Measurements from ENCODE around the gene SCN3B. TPM values are rescaled to one million over a fixed set of nuclear protein-coding genes. Genes with fewer than 3 reads are reported as not detected.
A peak's percentile ranks its signal among the peaks of the same experiment; 100 is the strongest.

The SCN3B gene, protein sequence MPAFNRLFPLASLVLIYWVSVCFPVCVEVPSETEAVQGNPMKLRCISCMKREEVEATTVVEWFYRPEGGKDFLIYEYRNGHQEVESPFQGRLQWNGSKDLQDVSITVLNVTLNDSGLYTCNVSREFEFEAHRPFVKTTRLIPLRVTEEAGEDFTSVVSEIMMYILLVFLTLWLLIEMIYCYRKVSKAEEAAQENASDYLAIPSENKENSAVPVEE
- not detected for total RNA-seq

DNA sequence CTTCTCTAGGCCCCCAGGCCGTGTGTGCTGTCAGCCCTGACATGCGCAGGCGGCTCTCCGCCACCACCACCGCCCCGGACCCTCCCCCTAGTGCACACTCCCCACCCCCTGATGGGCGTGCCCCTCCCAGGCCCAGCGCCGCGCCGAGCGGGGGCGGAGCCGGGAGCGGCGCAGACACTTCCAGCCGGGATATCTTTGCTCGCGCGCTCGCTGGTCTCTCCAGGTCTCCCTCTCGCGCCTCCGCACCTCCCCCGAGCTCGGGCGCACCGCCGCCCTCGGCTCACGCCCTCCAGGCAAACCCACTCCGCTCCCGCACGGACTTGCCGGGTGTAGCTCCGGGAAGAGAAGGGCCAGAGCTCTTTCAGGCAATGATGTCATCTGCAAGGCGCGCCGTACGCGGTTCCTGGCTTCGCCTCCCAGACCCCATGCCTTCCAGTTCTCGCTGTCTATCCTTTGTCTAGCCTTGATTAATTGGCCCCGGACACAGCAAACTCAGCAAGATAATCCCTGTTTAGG, at the start of gene SCN3B:
SCN3B (minus strand) TSS at position 59 of the 516 bp plus-strand sequence. CDS start 823 bp downstream, outside the sequence.
- Mint-ChIP-seq H3K36me3 (ENCODE audit: low read depth) (no peaks in the 10 kb centered on the region), H3K4me3 (peak within 1 kb of the TSS; percentile 52), H3K4me1 (peaks cover 11% of the 10 kb centered on the region), H3K27ac (no peak within 1 kb of the TSS), H3K27me3 (peaks cover 42% of the 10 kb centered on the region), H3K9me3 (ENCODE audit: low read depth) (peaks cover 2% of the 10 kb centered on the region)
- intact Hi-C loops (cut with DNase I, micrococcal nuclease) = loop anchor here in 1 of 2 experiments (2.0 kb wide), 1 partner anchor 26 kb away; no protein-coding TSS in a partner anchor
- ATAC-seq = peak; percentile 80
- ChIA-PET CTCF (interaction anchor here (1.1 to 1.5 kb wide), 5 partner anchors 11 to 57 kb away, joined by 3 to 8 read pairs (median 4); no protein-coding TSS in a partner anchor), POLR2A (no interaction called here)
- DNase-seq = peak; percentile 41

DNA sequence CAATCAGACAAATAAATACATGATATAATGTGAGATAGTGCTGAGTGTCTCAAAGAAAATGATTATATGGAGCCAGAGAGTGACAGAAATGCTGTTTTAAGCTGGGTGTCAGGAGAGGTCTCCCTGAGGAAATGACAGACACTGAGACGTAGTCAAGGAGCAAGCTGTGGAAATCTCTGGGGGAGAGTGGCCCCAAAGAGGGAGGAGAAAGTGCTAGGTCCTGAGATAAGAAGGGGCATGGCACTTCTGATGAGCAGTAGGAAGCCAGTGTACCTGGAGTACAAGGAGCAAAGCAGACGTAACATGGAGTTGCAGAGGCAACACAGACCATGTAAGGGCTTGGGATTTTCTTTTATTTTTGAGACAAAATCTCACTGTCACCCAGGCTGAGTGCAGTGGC, 48.3 kb upstream of the SCN3B start:
- DNase-seq = no peak
- peaks cover 14% of the 10 kb centered on the region for H3K27me3 Mint-ChIP-seq
- no peak overlapping the region for H3K27ac Mint-ChIP-seq
- H3K4me1 Mint-ChIP-seq = no peaks in the 10 kb centered on the region
- intact Hi-C loops (cut with DNase I, micrococcal nuclease) = no loop called here
- no peaks in the 10 kb centered on the region for H3K9me3 Mint-ChIP-seq (ENCODE audit: low read depth)
- no peak for ATAC-seq
- H3K36me3 Mint-ChIP-seq (ENCODE audit: low read depth) = no peaks in the 10 kb centered on the region
- no peak overlapping the region for H3K4me3 Mint-ChIP-seq
- CTCF ChIA-PET = interaction anchor here (0.7 to 0.8 kb wide), 2 partner anchors 9 to 1329 kb away, joined by 3 read pairs; no protein-coding TSS in a partner anchor
- POLR2A ChIA-PET = no interaction called here

DNA sequence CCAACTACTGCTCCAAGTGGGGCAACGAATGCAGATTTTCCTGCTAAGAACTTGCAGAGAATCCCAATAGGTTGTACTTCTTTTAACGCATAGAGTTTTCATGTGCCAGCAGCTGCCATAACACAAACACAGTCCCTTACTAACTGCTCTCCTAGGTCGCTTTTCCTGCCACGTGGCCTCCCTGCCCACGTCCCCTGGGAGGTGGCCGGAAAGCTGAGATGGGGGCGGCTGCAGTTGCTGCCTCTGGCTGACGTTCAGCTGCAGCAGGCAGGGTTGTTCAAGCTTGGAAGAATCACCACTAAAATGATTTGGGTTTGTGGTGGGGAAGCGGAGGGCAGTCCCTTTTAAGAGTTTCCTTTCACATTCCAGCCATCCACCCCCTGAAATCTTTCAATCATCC, 47.7 kb upstream of the SCN3B start:
- no peaks in the 10 kb centered on the region for H3K4me1 Mint-ChIP-seq
- DNase-seq (no peak), ATAC-seq (no peak)
- no peak overlapping the region for H3K27ac Mint-ChIP-seq
- no peak overlapping the region for H3K4me3 Mint-ChIP-seq
- CTCF ChIA-PET = interaction anchor here (0.6 to 0.7 kb wide), 2 partner anchors 9 to 1328 kb away, joined by 3 read pairs; no protein-coding TSS in a partner anchor
- peaks cover 14% of the 10 kb centered on the region for H3K27me3 Mint-ChIP-seq
- no peaks in the 10 kb centered on the region for H3K9me3 Mint-ChIP-seq (ENCODE audit: low read depth)
- POLR2A ChIA-PET = no interaction called here
- intact Hi-C loops (cut with DNase I, micrococcal nuclease) = no loop called here
- H3K36me3 Mint-ChIP-seq (ENCODE audit: low read depth) = no peaks in the 10 kb centered on the region

DNA sequence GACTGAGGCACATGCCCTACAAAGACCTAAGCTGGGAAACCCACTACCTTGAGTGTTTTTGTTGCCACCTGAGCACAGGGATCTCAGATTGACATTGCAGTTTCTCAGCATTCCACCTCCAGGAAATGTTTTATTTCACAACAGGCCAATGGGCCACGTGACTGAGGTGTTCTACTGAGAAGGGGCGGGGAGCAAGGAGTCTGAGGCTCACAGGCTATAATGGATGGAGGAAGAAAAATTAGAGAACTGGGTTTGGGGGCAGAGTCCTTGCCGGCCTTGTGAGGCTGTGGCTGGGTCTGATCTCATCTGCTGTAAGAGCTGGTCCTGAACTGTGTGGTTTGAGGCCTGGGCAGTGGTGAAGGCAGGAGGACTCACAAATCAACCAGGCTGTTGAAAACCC, 46.3 kb upstream of the SCN3B start:
- CTCF ChIA-PET = interaction anchor here (1.4 to 4.8 kb wide), 2 partner anchors 10 kb away, joined by 3 to 22 read pairs; no protein-coding TSS in a partner anchor
- Mint-ChIP-seq H3K9me3 (ENCODE audit: low read depth) (no peaks in the 10 kb centered on the region), H3K27me3 (peaks cover 15% of the 10 kb centered on the region), H3K27ac (no peak overlapping the region), H3K36me3 (ENCODE audit: low read depth) (no peaks in the 10 kb centered on the region), H3K4me3 (no peak overlapping the region), H3K4me1 (no peaks in the 10 kb centered on the region)
- intact Hi-C loops (cut with DNase I, micrococcal nuclease) = no loop called here
- no peak for DNase-seq
- POLR2A ChIA-PET = no interaction called here
- no peak for ATAC-seq

DNA sequence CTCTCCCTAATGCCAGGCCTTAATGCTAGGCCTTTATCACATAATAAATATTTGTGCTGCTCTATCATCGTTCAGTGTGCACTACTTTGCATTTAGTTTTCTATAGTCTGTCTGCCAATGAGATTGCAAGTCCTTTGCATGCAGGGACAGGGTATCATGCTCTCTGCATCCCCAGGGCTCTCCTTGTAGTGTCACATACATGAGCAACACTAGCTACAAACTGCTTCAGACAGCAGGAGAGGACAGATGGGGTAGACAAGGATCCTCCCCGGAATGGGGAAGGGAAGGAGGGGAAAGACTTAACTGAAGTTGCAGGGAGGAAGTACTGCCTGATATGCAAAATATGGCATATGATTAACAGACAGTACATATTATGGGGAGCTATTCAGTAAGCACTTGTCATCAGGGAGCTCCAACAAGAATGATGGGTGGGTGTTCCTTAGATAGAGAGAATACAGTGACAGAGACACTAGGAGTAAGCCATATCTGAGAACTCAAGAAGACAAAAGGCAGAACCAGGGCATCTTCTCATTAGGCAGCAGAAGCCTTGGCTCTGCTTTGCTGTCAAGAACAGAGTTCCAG, 44.2 kb upstream of the SCN3B start:
- POLR2A ChIA-PET = no interaction called here
- Mint-ChIP-seq H3K27ac (no peak overlapping the region), H3K4me3 (no peak overlapping the region), H3K9me3 (ENCODE audit: low read depth) (no peaks in the 10 kb centered on the region), H3K4me1 (no peaks in the 10 kb centered on the region), H3K36me3 (ENCODE audit: low read depth) (no peaks in the 10 kb centered on the region), H3K27me3 (peaks cover 23% of the 10 kb centered on the region)
- intact Hi-C loops (cut with DNase I, micrococcal nuclease) = no loop called here
- ATAC-seq (no peak), DNase-seq (no peak)
- CTCF ChIA-PET = interaction anchor here (1.3 to 4.8 kb wide), 4 partner anchors 9 to 58 kb away, joined by 3 to 22 read pairs (median 8); no protein-coding TSS in a partner anchor

DNA sequence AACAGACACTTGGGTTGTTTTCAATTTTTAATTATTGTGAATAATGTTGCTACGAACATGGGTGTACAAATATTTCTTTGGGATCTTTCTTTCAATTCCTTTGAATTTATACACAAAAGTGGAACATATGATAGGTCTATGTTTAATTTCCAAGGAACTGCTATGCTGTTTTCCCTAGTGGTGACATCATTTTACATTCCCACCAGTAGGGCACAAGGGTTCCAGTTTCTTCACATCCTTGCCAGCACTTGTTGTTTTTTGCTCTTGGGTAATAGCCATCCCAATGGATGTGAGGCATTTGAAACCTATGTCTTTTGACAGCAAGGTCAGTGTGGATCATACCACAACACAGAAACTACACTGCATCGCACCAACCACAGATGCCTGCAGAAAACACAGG, 41.8 kb upstream of the SCN3B start:
- Mint-ChIP-seq H3K27ac (no peak overlapping the region), H3K4me1 (no peaks in the 10 kb centered on the region), H3K27me3 (peaks cover 22% of the 10 kb centered on the region), H3K36me3 (ENCODE audit: low read depth) (no peaks in the 10 kb centered on the region), H3K9me3 (ENCODE audit: low read depth) (no peaks in the 10 kb centered on the region), H3K4me3 (no peak overlapping the region)
- DNase-seq (no peak), ATAC-seq (no peak)
- POLR2A ChIA-PET = no interaction called here
- CTCF ChIA-PET = interaction anchor here (4.8 kb wide), 1 partner anchor 15 kb away, joined by 22 read pairs; no protein-coding TSS in a partner anchor
- intact Hi-C loops (cut with DNase I, micrococcal nuclease) = no loop called here

DNA sequence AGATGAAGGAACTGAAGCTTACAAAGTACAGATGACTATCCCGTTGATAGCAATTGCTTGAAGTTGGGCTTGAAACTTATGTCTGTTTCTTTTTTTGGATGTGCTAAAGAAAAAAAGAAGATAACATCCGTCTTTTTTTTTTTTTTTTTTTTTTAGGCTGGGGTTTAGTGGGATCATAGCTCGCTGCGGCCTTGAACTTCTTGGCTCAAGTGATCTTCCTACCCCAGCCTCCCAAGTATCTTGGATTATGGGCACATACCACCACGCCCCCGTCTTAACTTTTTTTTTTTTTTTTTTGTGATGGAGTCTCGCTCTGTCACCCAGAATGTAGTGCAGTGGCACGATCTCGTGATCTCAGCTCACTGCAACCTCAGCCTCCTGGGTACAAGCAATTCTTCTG, 40.8 kb upstream of the SCN3B start:
- no peak for ATAC-seq
- Mint-ChIP-seq H3K36me3 (ENCODE audit: low read depth) (no peaks in the 10 kb centered on the region), H3K27ac (no peak overlapping the region), H3K4me1 (peaks cover 3% of the 10 kb centered on the region), H3K9me3 (ENCODE audit: low read depth) (no peaks in the 10 kb centered on the region), H3K4me3 (no peak overlapping the region), H3K27me3 (peaks cover 24% of the 10 kb centered on the region)
- ChIA-PET POLR2A (interaction anchor here (0.6 kb wide), 1 partner anchor 14 kb away, joined by 5 read pairs; no protein-coding TSS in a partner anchor), CTCF (interaction anchor here (1.4 to 2.0 kb wide), 2 partner anchors 12 to 16 kb away, joined by 5 to 8 read pairs; no protein-coding TSS in a partner anchor)
- no peak for DNase-seq
- intact Hi-C loops (cut with DNase I, micrococcal nuclease) = no loop called here

DNA sequence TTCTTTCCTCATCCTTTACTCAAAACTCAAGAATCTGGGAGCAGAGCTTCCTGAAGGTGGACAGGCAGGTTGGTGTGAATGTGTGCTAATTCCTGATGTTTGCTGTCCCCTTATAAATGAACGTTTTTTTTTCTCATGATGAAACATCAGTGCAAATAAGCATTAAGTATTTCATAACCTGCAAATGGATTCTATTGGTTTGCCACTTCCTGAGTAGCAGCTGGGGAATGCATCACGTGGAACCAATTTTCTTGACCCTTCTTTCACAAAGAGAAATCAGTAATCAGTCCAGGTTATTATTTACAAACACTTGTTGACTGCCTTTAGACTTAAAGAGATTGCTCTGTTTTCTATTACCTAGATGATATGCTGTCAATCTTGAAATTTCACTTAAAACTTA, 40.1 kb upstream of the SCN3B start:
- Mint-ChIP-seq H3K27ac (no peak overlapping the region), H3K36me3 (ENCODE audit: low read depth) (no peaks in the 10 kb centered on the region), H3K9me3 (ENCODE audit: low read depth) (no peaks in the 10 kb centered on the region), H3K4me1 (peaks cover 3% of the 10 kb centered on the region), H3K4me3 (no peak overlapping the region), H3K27me3 (peaks cover 24% of the 10 kb centered on the region)
- no peak for DNase-seq
- CTCF ChIA-PET = interaction anchor here (1.4 to 2.0 kb wide), 2 partner anchors 13 to 17 kb away, joined by 5 to 8 read pairs; no protein-coding TSS in a partner anchor
- no peak for ATAC-seq
- POLR2A ChIA-PET = no interaction called here
- intact Hi-C loops (cut with DNase I, micrococcal nuclease) = no loop called here

DNA sequence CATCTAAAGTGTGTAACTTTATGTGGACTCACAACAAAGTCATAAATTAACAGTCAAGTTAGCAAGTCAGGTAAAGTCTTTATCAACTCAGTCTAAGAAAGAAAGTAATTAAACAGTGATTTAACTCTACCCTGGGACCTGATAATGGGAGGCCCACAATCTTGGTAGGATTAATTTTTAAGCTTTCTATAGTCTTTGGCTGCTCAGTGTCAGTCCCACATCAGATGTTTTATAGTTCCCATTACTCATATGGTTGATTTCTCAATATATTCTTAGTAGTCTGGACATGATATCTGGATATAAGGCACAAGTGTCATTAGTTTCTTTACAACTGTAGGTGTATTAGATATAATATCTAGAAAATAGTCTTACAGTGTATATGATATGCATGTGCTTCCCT, 38.5 kb upstream of the SCN3B start:
- no peak for DNase-seq
- intact Hi-C loops (cut with DNase I, micrococcal nuclease) = no loop called here
- H3K27me3 Mint-ChIP-seq = peaks cover 24% of the 10 kb centered on the region
- CTCF ChIA-PET = interaction anchor here (0.6 to 1.4 kb wide), 2 partner anchors 14 to 22 kb away, joined by 3 to 7 read pairs; no protein-coding TSS in a partner anchor
- no peak for ATAC-seq
- no peak overlapping the region for H3K4me3 Mint-ChIP-seq
- H3K9me3 Mint-ChIP-seq (ENCODE audit: low read depth) = no peaks in the 10 kb centered on the region
- no peaks in the 10 kb centered on the region for H3K36me3 Mint-ChIP-seq (ENCODE audit: low read depth)
- H3K4me1 Mint-ChIP-seq = peaks cover 3% of the 10 kb centered on the region
- POLR2A ChIA-PET = no interaction called here
- H3K27ac Mint-ChIP-seq = no peak overlapping the region

DNA sequence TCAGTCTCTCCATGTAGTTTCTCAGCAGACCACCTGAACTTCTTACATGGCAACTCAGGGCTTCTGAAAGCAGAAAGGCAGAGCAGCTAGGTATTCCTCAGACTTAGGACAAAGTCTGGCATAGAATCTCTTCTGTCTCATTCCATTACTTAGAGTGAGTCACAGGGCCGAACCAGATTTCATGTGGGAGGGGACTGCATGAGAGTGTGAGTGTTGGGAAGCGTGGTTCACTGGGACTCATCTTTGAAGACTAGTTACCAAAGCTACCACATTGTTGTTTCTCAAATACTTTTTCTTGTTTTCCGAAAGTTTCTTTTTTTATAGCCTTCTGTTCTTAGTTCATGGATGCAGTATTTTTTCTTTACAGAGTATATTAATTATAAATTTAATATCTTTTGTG, 36.1 kb upstream of the SCN3B start:
- CTCF ChIA-PET = interaction anchor here (0.8 to 1.5 kb wide), 6 partner anchors 10 to 22 kb away, joined by 3 to 5 read pairs (median 3); no protein-coding TSS in a partner anchor
- Mint-ChIP-seq H3K4me3 (no peak overlapping the region), H3K4me1 (peaks cover 3% of the 10 kb centered on the region), H3K27ac (no peak overlapping the region), H3K9me3 (ENCODE audit: low read depth) (no peaks in the 10 kb centered on the region), H3K27me3 (peaks cover 20% of the 10 kb centered on the region), H3K36me3 (ENCODE audit: low read depth) (no peaks in the 10 kb centered on the region)
- POLR2A ChIA-PET = no interaction called here
- ATAC-seq (peak; percentile 84), DNase-seq (peak; percentile 48)
- intact Hi-C loops (cut with DNase I, micrococcal nuclease) = no loop called here

DNA sequence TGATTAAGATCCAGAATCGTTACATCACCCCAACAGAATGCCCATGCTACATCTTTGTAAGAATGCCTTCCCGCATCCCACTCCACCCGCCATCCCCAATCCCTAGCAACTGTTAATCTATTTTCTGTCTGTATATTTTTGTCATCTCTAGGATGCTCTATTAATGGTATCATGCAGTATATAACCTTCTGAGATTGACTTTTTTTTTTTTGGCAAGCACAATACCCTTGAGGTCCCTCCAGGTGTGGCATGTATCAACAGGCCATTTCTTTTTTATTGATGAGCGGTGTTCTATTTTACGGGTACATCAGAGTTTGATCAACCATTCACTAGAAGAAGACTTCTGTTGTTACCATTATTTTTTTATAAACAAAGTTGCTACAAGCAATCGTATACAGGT, 30.2 kb upstream of the SCN3B start:
- intact Hi-C loops (cut with DNase I, micrococcal nuclease) = no loop called here
- Mint-ChIP-seq H3K4me3 (no peak overlapping the region), H3K4me1 (peaks cover 17% of the 10 kb centered on the region), H3K36me3 (ENCODE audit: low read depth) (no peaks in the 10 kb centered on the region), H3K9me3 (ENCODE audit: low read depth) (no peaks in the 10 kb centered on the region), H3K27me3 (peaks cover 5% of the 10 kb centered on the region), H3K27ac (no peak overlapping the region)
- DNase-seq = no peak
- ChIA-PET POLR2A (no interaction called here), CTCF (no interaction called here)
- ATAC-seq = no peak

Data from activated CD4-positive, alpha-beta T cell treated with anti-CD3 and anti-CD28 coated beads for 36 hours (primary cell).